ENCODE data around the gene MXRA5. TPM values are rescaled to one million over a fixed set of nuclear protein-coding genes. Genes with fewer than 3 reads are reported as not detected.

The MXRA5 gene
- total and polyA plus RNA-seq, 9 of the 15 experiments (the other 6 are each of a cell fraction or from before 2014, with no cell fraction given) = 0.02 TPM; not detected in 8

DNA sequence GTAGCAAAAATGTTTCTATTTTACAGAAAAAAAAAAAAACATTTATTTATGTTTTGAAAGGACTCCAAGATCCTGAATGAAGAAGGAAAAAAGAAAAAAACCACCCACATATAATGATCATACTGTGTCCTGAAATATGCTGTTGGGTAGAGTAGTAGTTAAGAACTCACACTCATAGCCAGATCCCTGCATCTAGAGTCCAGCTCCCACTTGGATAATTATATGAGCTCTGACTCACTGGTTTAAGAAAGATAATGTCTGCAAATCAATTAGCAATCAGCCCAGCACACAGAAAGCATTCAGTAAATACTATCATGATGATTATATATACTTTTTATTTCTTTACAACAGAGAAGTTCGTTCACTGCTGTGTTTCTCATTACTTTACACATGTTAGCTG, 46.7 kb upstream of the MXRA5 start:
- Histone ChIP-seq H3K27ac (ENCODE audit: extremely low read depth, low read depth, low read length) (no peak overlapping the region), H3K9me3 (replicated peaks; ENCODE audit: control insufficient read depth, insufficient read depth, low read depth, low read length) (no peaks in the 10 kb centered on the region), H3K79me2 (ENCODE audit: control insufficient read depth, insufficient read depth, low read length) (no peaks in the 10 kb centered on the region), H3K36me3 (ENCODE audit: control insufficient read depth, insufficient read depth, low read length) (no peaks in the 10 kb centered on the region), H3K27me3 (ENCODE audit: control insufficient read depth in 2 of 2, insufficient read depth in 2 of 2, low read length in 2 of 2) (no peaks in the 10 kb centered on the region), H3K4me3 (no peak overlapping the region), H2AFZ (ENCODE audit: low read depth, low read length) (no peak overlapping the region), H3K4me2 (ENCODE audit: insufficient read depth, low read length) (no peak overlapping the region), H3K9ac (ENCODE audit: insufficient read depth in 1 of 2, low read depth in 2 of 2, low read length in 2 of 2) (no peak overlapping the region), H3K9me1 (ENCODE audit: control insufficient read depth, insufficient read depth, low read length) (no peaks in the 10 kb centered on the region), H3K4me1 (replicated peaks in 1 of 2; ENCODE audit: control insufficient read depth in 2 of 2, insufficient read depth in 2 of 2, low read length in 2 of 2) (no peaks in the 10 kb centered on the region), H4K20me1 (replicated peaks; ENCODE audit: control insufficient read depth, insufficient read depth, low read length) (no peaks in the 10 kb centered on the region)
- ATAC-seq = no peak
- 0% methylated on average over 1 of the region's 1 CpG for WGBS (ENCODE audit: insufficient coverage, low coverage, missing lambda C conversion rate)
- ChIA-PET POLR2A (no interaction called here), CTCF (ENCODE audit: low intra/inter-chr PET ratio) (no interaction called here)
- TF ChIP-seq FOXP1 (CRISPR knock-in tag; IDR thresholded peaks at IDR 0.05) = no peak
- no peak for TF ChIP-seq CHD2 (IDR thresholded peaks at IDR 0.05; ENCODE audit: low read depth, low read length)
- TF ChIP-seq NFATC3 (IDR thresholded peaks at IDR 0.05) = no peak
- no TSS peak for BruUV-seq (replicated peaks)
- no peak for FAIRE-seq
- DNase-seq (ENCODE audit: extremely low read depth in 1 of 4, low spot score in 3 of 4) = no peak
- intact Hi-C loops (cut with micrococcal nuclease) (no loop called here), in situ Hi-C loops (cut with MboI) (no loop called here)

DNA sequence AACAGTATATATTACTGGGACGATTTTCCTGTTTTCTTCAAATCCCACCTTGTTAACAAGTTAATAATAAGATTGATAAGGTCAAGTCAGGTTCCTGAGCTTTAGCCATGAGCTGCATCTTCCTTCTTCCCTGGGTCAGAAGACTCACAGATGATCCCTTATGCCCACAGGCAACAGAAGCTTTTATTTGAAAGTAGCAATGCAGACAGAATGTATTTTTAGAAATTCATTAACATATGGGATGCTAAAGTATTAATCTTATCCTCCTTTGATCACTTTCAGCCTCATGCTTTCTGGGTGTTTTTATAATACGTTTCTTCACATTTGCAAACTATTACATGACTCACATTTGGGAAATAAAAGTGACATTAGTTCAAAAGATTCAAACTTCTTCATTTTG, 42.0 kb upstream of the MXRA5 start:
- in situ Hi-C loops (cut with MboI) = no loop called here
- H3K9ac ChIP-seq (ENCODE audit: insufficient read depth in 1 of 2, low read depth in 2 of 2, low read length in 2 of 2) = no peak overlapping the region
- no peaks in the 10 kb centered on the region for H3K9me3 ChIP-seq (replicated peaks; ENCODE audit: control insufficient read depth, insufficient read depth, low read depth, low read length)
- TF ChIP-seq ILF3 (IDR thresholded peaks at IDR 0.05; ENCODE audit: borderline replicate concordance) (no peak), JUND (IDR thresholded peaks at IDR 0.05; ENCODE audit: borderline replicate concordance, low read depth, low read length) (no peak), JUND (tag; IDR thresholded peaks at IDR 0.05; ENCODE audit: borderline replicate concordance, low read depth, low read length) (no peak), HOXB6 (CRISPR knock-in tag; IDR thresholded peaks at IDR 0.05; ENCODE audit: borderline replicate concordance) (no peak), KAT7 (CRISPR knock-in tag; IDR thresholded peaks at IDR 0.05; ENCODE audit: borderline replicate concordance) (no peak), HNRNPUL1 (IDR thresholded peaks at IDR 0.05; ENCODE audit: low read length) (no peak), BACH1 (tag; IDR thresholded peaks at IDR 0.05) (no peak), SMAD2 (IDR thresholded peaks at IDR 0.05; ENCODE audit: low read depth, low read length) (no peak), CAMTA2 (CRISPR knock-in tag; conservative IDR thresholded peaks at IDR 0.05) (no peak)
- 0% methylated on average over 2 of the region's 2 CpGs for WGBS (ENCODE audit: insufficient coverage, low coverage, missing lambda C conversion rate)
- CTCF ChIA-PET (ENCODE audit: low intra/inter-chr PET ratio) = no interaction called here
- no peak overlapping the region for H3K4me2 ChIP-seq (ENCODE audit: insufficient read depth, low read length)
- no peaks in the 10 kb centered on the region for H3K79me2 ChIP-seq (ENCODE audit: control insufficient read depth, insufficient read depth, low read length)
- FAIRE-seq = no peak
- no peaks in the 10 kb centered on the region for H3K9me1 ChIP-seq (ENCODE audit: control insufficient read depth, insufficient read depth, low read length)
- no peak overlapping the region for H3K4me3 ChIP-seq
- no peak for ATAC-seq
- POLR2A ChIA-PET = no interaction called here
- no peak overlapping the region for H3K27ac ChIP-seq (ENCODE audit: extremely low read depth, low read depth, low read length)
- H3K27me3 ChIP-seq (ENCODE audit: control insufficient read depth in 2 of 2, insufficient read depth in 2 of 2, low read length in 2 of 2) = no peaks in the 10 kb centered on the region
- no peak for DNase-seq (ENCODE audit: extremely low read depth in 1 of 4, low spot score in 3 of 4)
- H2AFZ ChIP-seq (ENCODE audit: low read depth, low read length) = no peak overlapping the region
- no peaks in the 10 kb centered on the region for H3K36me3 ChIP-seq (ENCODE audit: control insufficient read depth, insufficient read depth, low read length)
- no TSS peak for BruUV-seq (replicated peaks)
- H4K20me1 ChIP-seq (replicated peaks; ENCODE audit: control insufficient read depth, insufficient read depth, low read length) = no peaks in the 10 kb centered on the region
- intact Hi-C loops (cut with micrococcal nuclease) = no loop called here
- H3K4me1 ChIP-seq (replicated peaks in 1 of 2; ENCODE audit: control insufficient read depth in 2 of 2, insufficient read depth in 2 of 2, low read length in 2 of 2) = no peaks in the 10 kb centered on the region
